ENCODE data around the gene LYRM7. TPM values are rescaled to one million over a fixed set of nuclear protein-coding genes. Genes with fewer than 3 reads are reported as not detected.

The LYRM7 gene
- total RNA-seq, 1 experiment from 2014 or later = 5.0 TPM

DNA sequence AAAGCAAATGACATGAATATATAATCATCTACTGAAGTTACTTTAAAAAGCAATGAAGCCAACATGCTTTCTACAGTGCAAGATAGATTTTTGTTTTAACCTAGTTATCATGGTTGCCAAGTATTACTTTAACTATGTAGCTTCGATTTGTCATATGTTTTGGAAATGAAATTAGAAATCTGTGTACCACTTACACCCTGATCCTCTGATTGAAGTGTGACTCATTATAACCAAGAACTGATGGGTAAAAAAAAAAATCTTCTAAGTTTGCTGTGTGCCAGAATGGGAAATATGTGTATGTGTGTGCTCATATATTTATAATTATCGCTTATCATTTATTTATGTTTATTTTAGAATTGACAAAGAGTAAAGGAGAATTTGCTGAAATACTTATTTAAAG, 84.0 kb downstream of the LYRM7 start:
- ChIA-PET POLR2A (ENCODE audit: unreplicated experiment) (no interaction called here), CTCF (no interaction called here)
- H3K9me2 ChIP-seq (replicated peaks; ENCODE audit: low read length) = no peaks in the 10 kb centered on the region
- H3K9ac ChIP-seq (ENCODE audit: low read length) = no peak overlapping the region
- ATAC-seq (no peak), DNase-seq (no peak)
- no peaks in the 10 kb centered on the region for H3K27me3 ChIP-seq (ENCODE audit: low read length)
- H3K9me3 ChIP-seq (ENCODE audit: low read length) = no peaks in the 10 kb centered on the region
- intact Hi-C loops (cut with micrococcal nuclease) = loop anchor here (5.0 kb wide), 1 partner anchor 67 kb away; no protein-coding TSS in a partner anchor
- no peak overlapping the region for H3K4me3 ChIP-seq (ENCODE audit: low read length)
- BruUV-seq (replicated peaks) = no TSS peak
- H3F3A ChIP-seq (ENCODE audit: low read length, unreplicated experiment) = no peaks in the 10 kb centered on the region
- TF ChIP-seq EZH2 (IDR thresholded peaks at IDR 0.05; ENCODE audit: low read length, unreplicated experiment) = no peak
- TF ChIP-seq EZH2phosphoT487 (IDR thresholded peaks at IDR 0.05; ENCODE audit: borderline replicate concordance, low read length) = no peak
- TF ChIP-seq, protein P1, sequence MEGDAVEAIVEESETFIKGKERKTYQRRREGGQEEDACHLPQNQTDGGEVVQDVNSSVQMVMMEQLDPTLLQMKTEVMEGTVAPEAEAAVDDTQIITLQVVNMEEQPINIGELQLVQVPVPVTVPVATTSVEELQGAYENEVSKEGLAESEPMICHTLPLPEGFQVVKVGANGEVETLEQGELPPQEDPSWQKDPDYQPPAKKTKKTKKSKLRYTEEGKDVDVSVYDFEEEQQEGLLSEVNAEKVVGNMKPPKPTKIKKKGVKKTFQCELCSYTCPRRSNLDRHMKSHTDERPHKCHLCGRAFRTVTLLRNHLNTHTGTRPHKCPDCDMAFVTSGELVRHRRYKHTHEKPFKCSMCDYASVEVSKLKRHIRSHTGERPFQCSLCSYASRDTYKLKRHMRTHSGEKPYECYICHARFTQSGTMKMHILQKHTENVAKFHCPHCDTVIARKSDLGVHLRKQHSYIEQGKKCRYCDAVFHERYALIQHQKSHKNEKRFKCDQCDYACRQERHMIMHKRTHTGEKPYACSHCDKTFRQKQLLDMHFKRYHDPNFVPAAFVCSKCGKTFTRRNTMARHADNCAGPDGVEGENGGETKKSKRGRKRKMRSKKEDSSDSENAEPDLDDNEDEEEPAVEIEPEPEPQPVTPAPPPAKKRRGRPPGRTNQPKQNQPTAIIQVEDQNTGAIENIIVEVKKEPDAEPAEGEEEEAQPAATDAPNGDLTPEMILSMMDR (conservative IDR thresholded peaks at IDR 0.05; ENCODE audit: low read depth, low read length) = no peak
- H3K27ac ChIP-seq (ENCODE audit: low read length) = no peak overlapping the region
- H3K4me1 ChIP-seq (ENCODE audit: insufficient read depth, low read length) = peaks cover 22% of the 10 kb centered on the region
- H4K20me1 ChIP-seq (ENCODE audit: low read length) = no peaks in the 10 kb centered on the region
- no peak overlapping the region for H2AFZ ChIP-seq (ENCODE audit: low read length)
- no peaks in the 10 kb centered on the region for H3K36me3 ChIP-seq (ENCODE audit: low read depth, low read length)
- no peaks in the 10 kb centered on the region for H3K79me2 ChIP-seq (ENCODE audit: low read length)
- H3K4me2 ChIP-seq (ENCODE audit: low read length) = no peak overlapping the region

Other genes with a start within 250 kb of the LYRM7 start
- 214 and 243 TPM in 2 replicates for gene HINT1, start 5.7 kb upstream of the LYRM7 start, total RNA-seq (2014; rRNA removed)
- 10.5 and 13.3 TPM in 2 replicates for gene CDC42SE2, start 93.1 kb downstream of the LYRM7 start, total RNA-seq (2014; rRNA removed)

Measured in PC-3 (cell line).